GM19452 (cell line): Measurements from ENCODE around the gene GRID2IP.

Experiments
- ATAC-seq: cut with Tn5 transposase; IDR thresholded peaks from one replicate; pipeline ENCODE4 v1.9.1; 2021; ENCODE audit not compliant: unreplicated experiment

The GRID2IP gene

GRCh38 chr7:6563936-6564770 is 12.9 kb upstream of the GRID2IP start:
- no peak for ATAC-seq

GRCh38 chr7:6562106-6562505 is 10.8 kb upstream of the GRID2IP start:
- ATAC-seq = no peak

- ATAC-seq = no peak
These were observed 8.6 kb upstream of the GRID2IP start for GRCh38 chr7:6559896-6560295.

GRCh38 chr7:6558837-6559236 is 7.6 kb upstream of the GRID2IP start:
- ATAC-seq = no peak

- ATAC-seq = no peak
These were observed 4.9 kb upstream of the GRID2IP start for GRCh38 chr7:6556196-6556595.

GRCh38 chr7:6554848-6555247 is 3.6 kb upstream of the GRID2IP start:
- ATAC-seq = no peak

GRCh38 chr7:6553448-6554044 is 2.3 kb upstream of the GRID2IP start:
- no peak for ATAC-seq

GRCh38 chr7:6547400-6547799 is 3.9 kb downstream of the GRID2IP start:
- no peak for ATAC-seq

GRCh38 chr7:6546498-6547251 is 4.6 kb downstream of the GRID2IP start:
- no peak for ATAC-seq

GRCh38 chr7:6545398-6546126 is 5.7 kb downstream of the GRID2IP start:
- no peak for ATAC-seq

GRCh38 chr7:6542368-6542767 is 8.9 kb downstream of the GRID2IP start:
- ATAC-seq = no peak

GRCh38 chr7:6536262-6537260 is 14.7 kb downstream of the GRID2IP start:
- ATAC-seq = no peak

- ATAC-seq = no peak
These were observed 17.3 kb downstream of the GRID2IP start for GRCh38 chr7:6533893-6534495.

GRCh38 chr7:6532516-6532915 is 18.7 kb downstream of the GRID2IP start:
- ATAC-seq = no peak

GRCh38 chr7:6531492-6532279 is 19.6 kb downstream of the GRID2IP start:
- ATAC-seq = no peak

GRCh38 chr7:6530626-6531491 is 20.4 kb downstream of the GRID2IP start:
- ATAC-seq = no peak

- ATAC-seq = no peak
These were observed 21.6 kb downstream of the GRID2IP start for GRCh38 chr7:6529643-6530042.
